Measurements from ENCODE around the gene MTMR2. TPM values are rescaled to one million over a fixed set of nuclear protein-coding genes. Genes with fewer than 3 reads are reported as not detected.

MTMR2 gene
- total and polyA plus RNA-seq, 2 donors (not counting 1 experiment from before 2014, with no cell fraction given) = 4.8 to 15.4 TPM

- ChIA-PET CTCF (interaction anchor here (0.5 to 4.8 kb wide), 13 partner anchors 9 to 577 kb away, joined by 3 to 37 read pairs (median 5); partner anchors contain the start of genes CCDC82, CEP57, FAM76B and JRKL), POLR2A (no interaction called here)
- Mint-ChIP-seq H3K27ac (peak overlapping the region; percentile 21), H3K4me3 (no peak overlapping the region), H3K4me1 (no peaks in the 10 kb centered on the region), H3K27me3 (no peaks in the 10 kb centered on the region), H3K9me3 (ENCODE audit: insufficient read depth) (no peaks in the 10 kb centered on the region)
- Histone ChIP-seq H3K4me2 (replicated peaks; ENCODE audit: low read depth, low read length, poor library complexity, severe bottlenecking) (no peak overlapping the region), H3K9ac (ENCODE audit: low read length) (no peak overlapping the region), H3K36me3 (replicated peaks in 1 of 2; ENCODE audit: control extremely low read depth in 1 of 2, control insufficient read depth in 1 of 2, extremely low read depth in 1 of 2, insufficient read depth in 2 of 2, low read length in 1 of 2) (peaks cover 0 to 20% of the 10 kb centered on the region in 2 experiments), H3K79me2 (ENCODE audit: control insufficient read depth, insufficient read depth, low read length) (no peaks in the 10 kb centered on the region), H3K4me3 (ENCODE audit: control extremely low read depth in 1 of 5, extremely low read depth in 1 of 5, insufficient read depth in 1 of 5, low read depth in 2 of 5, low read length in 4 of 5) (no peak overlapping the region), H4K20me1 (ENCODE audit: control insufficient read depth, insufficient read depth, low read length, poor library complexity, severe bottlenecking) (no peaks in the 10 kb centered on the region), H3K4me1 (ENCODE audit: control insufficient read depth in 2 of 2, insufficient read depth in 2 of 2, low read length in 2 of 2) (no peaks in the 10 kb centered on the region), H3K9me3 (ENCODE audit: control extremely low read depth in 1 of 3, control insufficient read depth in 2 of 3, insufficient read depth in 1 of 3, low read length in 2 of 3) (no peaks in the 10 kb centered on the region), H3K27me3 (replicated peaks in 1 of 4; ENCODE audit: control extremely low read depth in 1 of 4, control insufficient read depth in 3 of 4, insufficient read depth in 4 of 4, low read length in 3 of 4) (no peaks in the 10 kb centered on the region), H2AFZ (ENCODE audit: insufficient read depth, low read depth, low read length, poor library complexity, severe bottlenecking) (no peak overlapping the region), H3K27ac (ENCODE audit: low read length in 2 of 2) (no peak overlapping the region)
- WGBS (ENCODE audit: insufficient coverage) = 81% methylated on average over 4 of the region's 6 CpGs
- intact Hi-C loops (cut with micrococcal nuclease) = no loop called here
- no peak for TF ChIP-seq CTCF (IDR thresholded peaks at IDR 0.05)
- no peak for TF ChIP-seq EZH2 (IDR thresholded peaks at IDR 0.05; ENCODE audit: borderline replicate concordance, insufficient read depth, low read depth, low read length, poor library complexity, severe bottlenecking)
- peak; percentile 29 for DNase-seq
- ATAC-seq (ENCODE audit: low read depth) = no peak
These were observed 74.7 kb downstream of the MTMR2 start for GRCh38 chr11:95849087-95849825.

- Mint-ChIP-seq H3K9me3 (ENCODE audit: insufficient read depth) (no peaks in the 10 kb centered on the region), H3K4me1 (no peaks in the 10 kb centered on the region), H3K4me3 (no peak overlapping the region), H3K27me3 (no peaks in the 10 kb centered on the region), H3K27ac (no peak overlapping the region)
- intact Hi-C loops (cut with micrococcal nuclease) = no loop called here
- no peak for ATAC-seq (ENCODE audit: low read depth)
- Histone ChIP-seq H4K20me1 (ENCODE audit: control insufficient read depth, insufficient read depth, low read length, poor library complexity, severe bottlenecking) (no peaks in the 10 kb centered on the region), H3K4me1 (ENCODE audit: control insufficient read depth in 2 of 2, insufficient read depth in 2 of 2, low read length in 2 of 2) (no peaks in the 10 kb centered on the region), H3K9ac (ENCODE audit: low read length) (no peak overlapping the region), H3K9me3 (ENCODE audit: control extremely low read depth in 1 of 3, control insufficient read depth in 2 of 3, insufficient read depth in 1 of 3, low read length in 2 of 3) (no peaks in the 10 kb centered on the region), H3K27ac (ENCODE audit: low read length in 2 of 2) (no peak overlapping the region), H3K79me2 (ENCODE audit: control insufficient read depth, insufficient read depth, low read length) (no peaks in the 10 kb centered on the region), H3K4me3 (ENCODE audit: control extremely low read depth in 1 of 5, extremely low read depth in 1 of 5, insufficient read depth in 1 of 5, low read depth in 2 of 5, low read length in 4 of 5) (no peak overlapping the region), H3K36me3 (replicated peaks in 1 of 2; ENCODE audit: control extremely low read depth in 1 of 2, control insufficient read depth in 1 of 2, extremely low read depth in 1 of 2, insufficient read depth in 2 of 2, low read length in 1 of 2) (peaks cover 0 to 23% of the 10 kb centered on the region in 2 experiments), H3K27me3 (replicated peaks in 1 of 4; ENCODE audit: control extremely low read depth in 1 of 4, control insufficient read depth in 3 of 4, insufficient read depth in 4 of 4, low read length in 3 of 4) (no peaks in the 10 kb centered on the region), H3K4me2 (replicated peaks; ENCODE audit: low read depth, low read length, poor library complexity, severe bottlenecking) (no peak overlapping the region), H2AFZ (ENCODE audit: insufficient read depth, low read depth, low read length, poor library complexity, severe bottlenecking) (no peak overlapping the region)
- ChIA-PET POLR2A (no interaction called here), CTCF (interaction anchor here (0.7 to 2.2 kb wide), 3 partner anchors 9 to 549 kb away, joined by 3 to 12 read pairs (median 3); no protein-coding TSS in a partner anchor)
- DNase-seq = no peak
- WGBS (ENCODE audit: insufficient coverage) = no CpG with 5 or more reads among the region's 1 CpG
- TF ChIP-seq CTCF (IDR thresholded peaks at IDR 0.05) (no peak), EZH2 (IDR thresholded peaks at IDR 0.05; ENCODE audit: borderline replicate concordance, insufficient read depth, low read depth, low read length, poor library complexity, severe bottlenecking) (no peak)
These were observed 78.7 kb downstream of the MTMR2 start for GRCh38 chr11:95845167-95845566.

All from B cell (primary cell).